H1 (cell line): Measurements from ENCODE around the gene MYOM3. TPM values are rescaled to one million over a fixed set of nuclear protein-coding genes. Genes with fewer than 3 reads are reported as not detected.

Source experiments
- JUN ChIP-seq: IDR thresholded peaks from 2 replicates; pipeline ENCODE4 v1.6.1; 2011; ENCODE audit warnings: low read depth, mild to moderate bottlenecking, improper control_type of control experiment, low read length
- JUND ChIP-seq: IDR thresholded peaks from 2 replicates; pipeline ENCODE4 v1.6.1; 2011; ENCODE audit warnings: mild to moderate bottlenecking, improper control_type of control experiment, low read length
- KDM5A ChIP-seq: fragments of 200-600 bp; IDR thresholded peaks from 2 replicates; pipeline ENCODE4 v1.7.1; 2012; ENCODE audit warnings: mild to moderate bottlenecking, low read length, inconsistent platforms, mixed read lengths
- RAD21 ChIP-seq, 2 experiments: IDR thresholded peaks in 1 of 2; conservative IDR thresholded peaks in 1 of 2; 2 replicates each; pipeline ENCODE4 v1.6.1; 2011; ENCODE audit warnings: low read depth in 2 of 2, low read length in 2 of 2, improper control_type of control experiment in 1 of 2, inconsistent platforms in 1 of 2, mild to moderate bottlenecking in 1 of 2, moderate library complexity in 1 of 2
- SUZ12 ChIP-seq: fragments of 200-600 bp; sonication (generic); IDR thresholded peaks from 2 replicates; pipeline ENCODE4 v1.6.1; 2012; ENCODE audit warnings: mild to moderate bottlenecking, inconsistent platforms, low read length, moderate library complexity, mixed read lengths
- TAF1 ChIP-seq: IDR thresholded peaks from 2 replicates; pipeline ENCODE4 v1.6.1; 2011; ENCODE audit warnings: mild to moderate bottlenecking, low read depth, low read length
- TBP ChIP-seq: IDR thresholded peaks from 2 replicates; pipeline ENCODE4 v1.6.1; 2011; ENCODE audit warnings: low read depth, low read length, improper control_type of control experiment
- YY1 ChIP-seq: IDR thresholded peaks from 2 replicates; pipeline ENCODE4 v1.6.1; 2011; ENCODE audit warnings: low read depth, mild to moderate bottlenecking, low read length
- polyA plus RNA-seq, 7 experiments: library from polyadenylated mRNA; depleted of rRNA in 3 of 7; stranded (reverse) in 5 of 7; unstranded in 2 of 7; fragments of >200 nt in 5 of 7; fragments of 200-250 nt in 2 of 7; gene quantifications; 1 replicate in 5 of 7; 2 replicates in 1 of 7; 4 replicates in 1 of 7; pipeline versions ENCODE4 v1.2.1 to v1.2.3, GENCODE V29; 2011 to 2013; ENCODE audit warnings: missing spikeins in 2 of 7, mixed read lengths in 2 of 7
- total RNA-seq: library from RNA; stranded (reverse); fragmentation: NEBNext Ultra II Directional; extraction: Animal tissue kit (Norgen Biotek cat#: 25700); gene quantifications from 2 replicates; pipeline ENCODE4 v1.2.1, GENCODE V29; 2021
- TF ChIP-seq, protein P1 (sequence below): fragments of 300-600 bp; sonication (generic); IDR thresholded peaks from 2 replicates; pipeline ENCODE4 v1.7.1; 2012; ENCODE audit warnings: low read length, moderate library complexity, mild to moderate bottlenecking, inconsistent platforms; ENCODE audit not compliant: insufficient replicate concordance

Gene MYOM3
- total and polyA plus RNA-seq, 2 of the 8 experiments (the other 6 are each of a cell fraction or from before 2014, with no cell fraction given), result 0.08 to 0.09 TPM

DNA sequence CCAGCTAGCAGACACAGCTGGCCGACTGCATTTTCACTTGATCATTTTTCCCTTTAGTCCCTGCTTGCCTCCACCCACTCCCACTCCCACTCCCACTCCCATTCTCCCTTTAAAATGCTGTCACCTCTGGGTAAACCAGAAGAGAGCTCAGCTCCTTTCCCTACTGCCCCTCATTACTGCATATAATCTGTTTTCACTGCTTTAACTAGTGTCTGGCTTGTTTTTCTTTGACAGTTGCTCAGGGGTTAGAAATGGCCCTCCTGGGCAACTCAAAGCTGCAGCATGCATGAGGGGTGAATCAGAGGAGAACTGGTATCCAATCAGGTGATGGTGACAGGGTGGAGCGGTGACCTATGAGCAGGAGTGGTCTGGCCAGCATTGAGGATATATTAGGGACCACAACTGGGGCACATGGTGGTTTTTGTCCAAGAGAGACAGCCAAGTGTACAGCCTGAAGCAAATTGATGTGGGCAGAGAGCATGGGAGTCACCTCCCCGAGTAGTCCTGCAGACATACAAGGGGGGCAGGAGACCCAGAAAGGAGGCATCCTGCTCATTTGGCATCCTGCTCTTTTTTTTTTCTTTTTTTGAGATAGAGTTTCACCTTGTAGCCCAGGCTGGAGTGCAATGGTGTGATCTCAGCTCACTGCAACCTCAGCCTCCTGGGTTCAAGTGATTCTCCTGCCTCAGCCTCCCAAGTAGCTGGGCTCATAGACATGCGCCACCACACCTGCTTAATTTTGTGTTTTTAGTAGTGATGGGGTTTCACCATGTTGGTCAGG, 89.2 kb downstream of the MYOM3 start (continued):
- no peak for TF ChIP-seq SUZ12
- TF ChIP-seq RAD21 (IDR thresholded peaks at IDR 0.05 in 1 of 2, conservative IDR thresholded peaks at IDR 0.05 in 1 of 2; ENCODE audit: low read depth in 2 of 2, low read length in 2 of 2), result no peak
- TF ChIP-seq YY1, result no peak
- TF ChIP-seq, protein P1, sequence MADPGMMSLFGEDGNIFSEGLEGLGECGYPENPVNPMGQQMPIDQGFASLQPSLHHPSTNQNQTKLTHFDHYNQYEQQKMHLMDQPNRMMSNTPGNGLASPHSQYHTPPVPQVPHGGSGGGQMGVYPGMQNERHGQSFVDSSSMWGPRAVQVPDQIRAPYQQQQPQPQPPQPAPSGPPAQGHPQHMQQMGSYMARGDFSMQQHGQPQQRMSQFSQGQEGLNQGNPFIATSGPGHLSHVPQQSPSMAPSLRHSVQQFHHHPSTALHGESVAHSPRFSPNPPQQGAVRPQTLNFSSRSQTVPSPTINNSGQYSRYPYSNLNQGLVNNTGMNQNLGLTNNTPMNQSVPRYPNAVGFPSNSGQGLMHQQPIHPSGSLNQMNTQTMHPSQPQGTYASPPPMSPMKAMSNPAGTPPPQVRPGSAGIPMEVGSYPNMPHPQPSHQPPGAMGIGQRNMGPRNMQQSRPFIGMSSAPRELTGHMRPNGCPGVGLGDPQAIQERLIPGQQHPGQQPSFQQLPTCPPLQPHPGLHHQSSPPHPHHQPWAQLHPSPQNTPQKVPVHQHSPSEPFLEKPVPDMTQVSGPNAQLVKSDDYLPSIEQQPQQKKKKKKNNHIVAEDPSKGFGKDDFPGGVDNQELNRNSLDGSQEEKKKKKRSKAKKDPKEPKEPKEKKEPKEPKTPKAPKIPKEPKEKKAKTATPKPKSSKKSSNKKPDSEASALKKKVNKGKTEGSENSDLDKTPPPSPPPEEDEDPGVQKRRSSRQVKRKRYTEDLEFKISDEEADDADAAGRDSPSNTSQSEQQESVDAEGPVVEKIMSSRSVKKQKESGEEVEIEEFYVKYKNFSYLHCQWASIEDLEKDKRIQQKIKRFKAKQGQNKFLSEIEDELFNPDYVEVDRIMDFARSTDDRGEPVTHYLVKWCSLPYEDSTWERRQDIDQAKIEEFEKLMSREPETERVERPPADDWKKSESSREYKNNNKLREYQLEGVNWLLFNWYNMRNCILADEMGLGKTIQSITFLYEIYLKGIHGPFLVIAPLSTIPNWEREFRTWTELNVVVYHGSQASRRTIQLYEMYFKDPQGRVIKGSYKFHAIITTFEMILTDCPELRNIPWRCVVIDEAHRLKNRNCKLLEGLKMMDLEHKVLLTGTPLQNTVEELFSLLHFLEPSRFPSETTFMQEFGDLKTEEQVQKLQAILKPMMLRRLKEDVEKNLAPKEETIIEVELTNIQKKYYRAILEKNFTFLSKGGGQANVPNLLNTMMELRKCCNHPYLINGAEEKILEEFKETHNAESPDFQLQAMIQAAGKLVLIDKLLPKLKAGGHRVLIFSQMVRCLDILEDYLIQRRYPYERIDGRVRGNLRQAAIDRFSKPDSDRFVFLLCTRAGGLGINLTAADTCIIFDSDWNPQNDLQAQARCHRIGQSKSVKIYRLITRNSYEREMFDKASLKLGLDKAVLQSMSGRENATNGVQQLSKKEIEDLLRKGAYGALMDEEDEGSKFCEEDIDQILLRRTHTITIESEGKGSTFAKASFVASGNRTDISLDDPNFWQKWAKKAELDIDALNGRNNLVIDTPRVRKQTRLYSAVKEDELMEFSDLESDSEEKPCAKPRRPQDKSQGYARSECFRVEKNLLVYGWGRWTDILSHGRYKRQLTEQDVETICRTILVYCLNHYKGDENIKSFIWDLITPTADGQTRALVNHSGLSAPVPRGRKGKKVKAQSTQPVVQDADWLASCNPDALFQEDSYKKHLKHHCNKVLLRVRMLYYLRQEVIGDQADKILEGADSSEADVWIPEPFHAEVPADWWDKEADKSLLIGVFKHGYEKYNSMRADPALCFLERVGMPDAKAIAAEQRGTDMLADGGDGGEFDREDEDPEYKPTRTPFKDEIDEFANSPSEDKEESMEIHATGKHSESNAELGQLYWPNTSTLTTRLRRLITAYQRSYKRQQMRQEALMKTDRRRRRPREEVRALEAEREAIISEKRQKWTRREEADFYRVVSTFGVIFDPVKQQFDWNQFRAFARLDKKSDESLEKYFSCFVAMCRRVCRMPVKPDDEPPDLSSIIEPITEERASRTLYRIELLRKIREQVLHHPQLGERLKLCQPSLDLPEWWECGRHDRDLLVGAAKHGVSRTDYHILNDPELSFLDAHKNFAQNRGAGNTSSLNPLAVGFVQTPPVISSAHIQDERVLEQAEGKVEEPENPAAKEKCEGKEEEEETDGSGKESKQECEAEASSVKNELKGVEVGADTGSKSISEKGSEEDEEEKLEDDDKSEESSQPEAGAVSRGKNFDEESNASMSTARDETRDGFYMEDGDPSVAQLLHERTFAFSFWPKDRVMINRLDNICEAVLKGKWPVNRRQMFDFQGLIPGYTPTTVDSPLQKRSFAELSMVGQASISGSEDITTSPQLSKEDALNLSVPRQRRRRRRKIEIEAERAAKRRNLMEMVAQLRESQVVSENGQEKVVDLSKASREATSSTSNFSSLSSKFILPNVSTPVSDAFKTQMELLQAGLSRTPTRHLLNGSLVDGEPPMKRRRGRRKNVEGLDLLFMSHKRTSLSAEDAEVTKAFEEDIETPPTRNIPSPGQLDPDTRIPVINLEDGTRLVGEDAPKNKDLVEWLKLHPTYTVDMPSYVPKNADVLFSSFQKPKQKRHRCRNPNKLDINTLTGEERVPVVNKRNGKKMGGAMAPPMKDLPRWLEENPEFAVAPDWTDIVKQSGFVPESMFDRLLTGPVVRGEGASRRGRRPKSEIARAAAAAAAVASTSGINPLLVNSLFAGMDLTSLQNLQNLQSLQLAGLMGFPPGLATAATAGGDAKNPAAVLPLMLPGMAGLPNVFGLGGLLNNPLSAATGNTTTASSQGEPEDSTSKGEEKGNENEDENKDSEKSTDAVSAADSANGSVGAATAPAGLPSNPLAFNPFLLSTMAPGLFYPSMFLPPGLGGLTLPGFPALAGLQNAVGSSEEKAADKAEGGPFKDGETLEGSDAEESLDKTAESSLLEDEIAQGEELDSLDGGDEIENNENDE, result no peak
- TF ChIP-seq JUN, result no peak
- no peak for TF ChIP-seq TAF1
- TF ChIP-seq TBP, result no peak
- TF ChIP-seq JUND, result no peak
- TF ChIP-seq KDM5A, result no peak
